HG02970 (cell line): ENCODE measurements around the gene CORO6.

ENCODE experiments used
- ATAC-seq: cut with Tn5 transposase; IDR thresholded peaks from one replicate; pipeline ENCODE4 v1.9.1; 2021; ENCODE audit warnings: mild to moderate bottlenecking, moderate library complexity, moderate number of reproducible peaks; ENCODE audit not compliant: unreplicated experiment, low FRiP score

CORO6 gene

DNA sequence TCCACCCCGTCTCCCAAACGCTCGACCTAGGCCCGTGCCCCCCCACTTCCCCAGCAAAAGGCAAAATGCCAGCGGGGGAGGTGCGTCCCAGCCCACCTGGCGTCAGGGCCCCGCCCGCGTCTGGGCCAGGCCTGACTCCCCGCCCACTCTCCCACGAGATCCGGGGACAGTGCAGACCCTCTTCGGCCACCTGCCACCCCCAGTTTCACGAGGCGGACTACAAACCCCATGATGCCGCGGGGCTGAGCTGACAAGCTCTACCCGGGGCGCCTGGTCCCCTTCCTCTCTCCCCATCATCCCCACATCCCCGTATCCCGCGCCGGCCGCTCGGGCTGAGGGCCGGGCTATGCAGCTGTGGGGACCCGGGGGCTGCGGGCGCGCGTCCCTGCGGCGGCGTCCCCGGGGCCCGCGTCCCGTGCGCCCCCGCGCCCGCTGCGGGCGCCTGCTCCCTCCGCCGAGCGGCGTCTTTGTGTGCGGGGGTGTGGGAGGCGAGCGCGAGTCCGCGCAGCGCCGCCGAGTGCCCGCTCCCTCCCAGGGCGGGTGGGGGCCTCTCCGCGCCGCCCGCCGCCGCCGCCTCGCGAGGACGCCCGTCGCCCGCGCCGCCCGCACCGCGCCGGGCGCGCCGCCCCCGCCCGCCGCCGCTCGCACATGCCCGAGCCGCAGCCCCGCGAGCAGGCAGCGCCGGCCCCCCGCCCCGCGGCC lies 29.7 kb downstream of the CORO6 start, which contains the start of gene ANKRD13B:
TSS of gene ANKRD13B (plus strand) at position 283 of the 702 bp plus-strand sequence. CDS start 490 bp downstream, outside the sequence.
- ATAC-seq, result no peak

DNA sequence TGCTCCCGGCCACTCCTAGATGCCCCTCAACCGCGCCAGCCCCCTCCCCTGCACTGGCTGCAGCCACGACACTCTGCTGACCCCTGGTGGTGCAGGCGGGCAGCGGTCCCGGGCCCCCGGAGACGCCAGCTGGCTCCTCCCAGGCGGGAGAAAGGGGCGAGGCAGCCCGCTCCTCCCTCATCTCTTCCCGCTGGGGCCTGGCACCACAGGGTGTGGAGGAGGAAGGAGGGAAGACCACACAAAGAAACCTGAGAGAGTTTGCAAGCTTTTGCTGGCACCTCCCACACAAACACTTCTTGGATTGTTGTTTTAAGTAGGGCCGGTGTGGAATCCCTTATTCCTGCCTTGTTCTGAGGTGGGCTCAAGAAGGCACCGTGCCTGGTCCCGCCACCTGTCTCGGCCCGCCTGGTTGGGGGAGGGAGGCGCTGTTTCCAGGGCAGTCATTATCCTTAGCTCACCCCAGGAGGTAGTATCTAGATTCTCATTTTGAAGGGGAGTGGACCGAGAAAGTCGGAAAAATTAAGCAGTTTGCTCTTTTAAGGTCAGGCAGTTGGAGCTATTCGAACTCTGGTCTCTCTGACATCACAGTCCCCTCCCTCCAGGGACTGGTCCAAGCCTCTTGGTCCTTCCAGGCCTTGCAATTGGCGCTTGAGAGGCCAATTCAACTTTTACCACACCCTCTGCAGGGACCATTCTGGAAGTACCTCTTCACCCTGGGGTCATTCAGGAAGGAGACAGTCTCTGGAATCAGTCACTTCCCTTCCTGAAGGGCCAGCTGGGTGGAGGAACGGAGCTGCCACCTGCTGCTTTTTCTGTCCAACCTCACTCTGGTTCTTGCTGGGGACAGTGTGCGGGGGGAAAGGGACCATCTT lies 30.7 kb downstream of the CORO6 start:
- peak; percentile 40 for ATAC-seq

- ATAC-seq, result no peak
These were observed 31.5 kb downstream of the CORO6 start for GRCh38 chr17:29591146-29591736.

DNA sequence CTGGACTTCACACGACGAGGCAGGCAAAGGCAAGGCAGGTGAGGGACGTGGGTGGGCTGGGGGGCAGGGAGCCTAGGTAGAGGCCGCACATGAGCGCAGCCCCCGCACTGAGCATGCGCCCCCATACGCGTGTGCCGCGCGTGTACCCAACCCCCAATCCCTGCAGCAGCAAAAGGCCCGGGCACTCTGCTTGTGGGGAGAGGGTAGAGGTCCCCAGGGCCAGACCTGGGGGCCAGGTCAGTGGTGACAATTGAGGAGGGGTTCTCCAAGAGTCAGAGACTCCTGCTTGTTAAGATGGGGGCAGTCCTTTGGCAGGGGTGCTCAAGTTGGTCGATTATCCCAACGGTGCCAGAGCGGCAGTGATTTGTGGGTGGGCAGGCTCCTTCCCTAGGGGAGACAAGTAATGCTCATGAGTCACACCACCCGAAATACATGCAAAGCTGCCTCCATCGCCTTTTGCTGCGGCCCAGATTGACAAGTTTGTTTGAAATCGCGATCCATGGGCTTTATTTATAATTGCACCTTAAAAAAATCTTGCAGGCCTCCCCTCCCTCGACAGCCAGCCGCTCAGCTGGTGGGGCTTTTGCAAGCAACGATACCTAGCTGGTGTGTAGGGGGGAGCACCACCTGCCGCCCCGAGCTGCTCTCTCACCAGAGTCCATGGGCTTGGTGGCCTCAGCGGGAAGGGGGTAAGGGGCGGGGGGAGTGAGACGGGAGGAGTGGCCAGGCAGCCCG lies 32.1 kb downstream of the CORO6 start:
- ATAC-seq, result no peak

GRCh38 chr17:29589524-29590410 lies 32.9 kb downstream of the CORO6 start, which contains the start of gene GIT1:
TSS of gene GIT1 (minus strand) at chr17:29589648. CDS start at chr17:29589378, 270 bp downstream.
- peak; percentile 63 for ATAC-seq

- ATAC-seq, result peak; percentile 5
These were observed 33.9 kb downstream of the CORO6 start for GRCh38 chr17:29588562-29589411.

DNA sequence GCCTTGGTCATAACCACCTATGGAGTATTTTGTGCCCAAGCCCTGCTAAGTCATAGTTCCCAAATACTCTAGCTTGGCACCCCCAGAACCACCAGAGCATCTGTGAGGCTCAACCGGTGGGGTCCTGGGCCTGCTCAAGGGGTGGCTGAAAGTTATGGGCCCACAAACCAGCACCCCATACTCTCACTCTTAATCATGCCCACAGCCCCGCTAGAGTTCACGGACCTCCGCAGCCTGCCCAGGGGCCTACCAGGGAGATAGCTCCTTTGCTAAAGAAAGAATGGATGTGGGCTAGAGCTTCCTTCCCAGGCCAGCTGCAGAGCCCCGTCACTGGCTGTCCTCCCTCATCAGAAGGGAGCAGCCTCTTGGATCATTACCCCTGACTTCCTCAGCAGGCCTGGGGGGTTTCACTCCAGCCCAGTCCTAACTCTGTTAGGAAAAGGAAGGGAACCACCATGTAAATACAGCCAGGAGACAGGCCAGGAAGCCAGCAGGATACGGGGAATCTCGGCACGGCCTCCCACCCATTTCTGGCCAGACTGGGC lies 34.6 kb downstream of the CORO6 start:
- ATAC-seq, result no peak

- no peak for ATAC-seq
These were observed 35.1 kb downstream of the CORO6 start for GRCh38 chr17:29587591-29587990.

GRCh38 chr17:29586676-29587469 lies 35.8 kb downstream of the CORO6 start:
- ATAC-seq, result no peak

DNA sequence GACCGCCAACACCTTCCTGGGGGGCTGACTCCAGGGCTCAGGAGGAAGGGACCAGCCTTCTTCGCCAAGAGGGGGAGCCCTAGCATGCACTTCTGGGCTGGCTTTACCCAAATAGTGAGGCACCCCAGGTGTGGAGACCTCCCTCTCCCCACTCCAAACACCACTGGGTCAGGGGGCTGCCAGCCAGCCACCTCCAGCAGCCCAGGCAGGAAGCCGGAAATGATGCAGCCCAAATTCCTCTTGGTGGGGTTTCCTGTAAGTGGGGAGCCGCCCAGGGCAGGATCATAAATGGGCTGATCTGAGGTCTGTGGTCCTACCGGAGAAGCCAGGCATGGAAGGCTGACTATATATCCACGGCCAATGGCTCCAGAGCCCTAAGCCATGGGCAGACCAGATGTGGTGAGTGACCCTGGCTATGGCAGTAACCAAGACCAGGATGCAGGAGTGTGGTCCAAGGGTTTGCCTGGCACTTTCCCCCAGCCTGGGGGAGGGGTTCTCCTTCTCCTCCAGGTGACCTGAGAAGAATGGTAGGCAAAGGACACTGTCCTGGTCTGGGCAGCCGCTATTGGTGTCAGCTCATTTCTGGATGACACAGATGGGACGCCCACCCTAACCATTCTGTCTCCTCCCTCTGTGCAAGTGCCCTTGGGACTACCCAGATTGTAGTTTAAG lies 37.5 kb downstream of the CORO6 start:
- ATAC-seq, result no peak

DNA sequence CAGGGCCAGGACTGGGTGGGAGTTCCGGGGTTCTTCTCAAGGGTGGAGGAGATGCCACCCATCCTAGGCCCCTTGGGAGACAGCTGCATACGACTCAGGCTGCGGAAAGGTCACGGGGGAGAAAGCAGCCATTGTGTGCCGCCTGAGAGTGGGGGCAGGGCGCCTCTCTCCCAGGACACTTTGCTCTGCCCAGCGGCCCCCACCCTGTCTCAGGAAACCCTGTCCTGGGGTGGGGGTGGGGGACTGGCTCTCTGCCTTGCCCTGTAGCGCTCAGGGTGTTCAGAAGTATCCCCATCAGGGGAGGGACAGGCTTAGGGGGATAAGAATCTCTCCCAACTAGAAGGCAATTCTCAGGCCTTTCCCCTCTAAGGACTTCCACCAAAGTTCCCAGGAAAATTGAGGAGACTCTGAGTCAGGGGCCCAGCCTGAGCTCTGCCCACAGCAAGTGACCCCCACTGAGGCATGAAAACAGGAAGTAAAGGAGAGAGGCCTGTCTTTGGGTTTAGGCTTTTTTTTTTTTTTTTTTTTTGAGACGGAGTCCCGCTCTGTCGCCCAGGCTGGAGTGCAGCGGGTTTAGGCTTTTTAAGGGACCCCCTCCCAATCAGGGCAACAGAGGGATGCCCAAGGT lies 38.1 kb downstream of the CORO6 start:
- no peak for ATAC-seq

GRCh38 chr17:29583324-29584248 lies 39.1 kb downstream of the CORO6 start:
- no peak for ATAC-seq

DNA sequence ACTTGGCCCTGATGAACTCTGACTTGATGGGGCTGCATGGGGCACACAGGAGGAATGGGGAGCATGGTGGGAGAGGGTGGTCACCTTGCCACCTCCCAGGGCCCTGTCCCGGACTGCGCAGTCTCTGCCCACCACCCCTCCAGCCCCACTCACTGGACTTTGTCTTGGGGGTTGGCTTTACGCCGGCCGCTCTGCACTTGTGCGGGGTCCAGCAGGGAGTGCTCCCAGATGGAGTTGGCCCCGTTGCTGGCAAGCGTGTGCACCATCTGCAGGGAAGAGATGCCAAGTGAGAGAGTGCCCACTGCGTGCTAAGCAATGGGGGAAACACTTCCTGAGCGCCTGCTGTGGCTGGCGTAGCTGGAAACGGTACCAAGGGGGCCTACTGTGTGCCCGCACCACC lies 39.9 kb downstream of the CORO6 start:
- no peak for ATAC-seq

- no peak for ATAC-seq
These were observed 40.4 kb downstream of the CORO6 start for GRCh38 chr17:29582254-29582765.

DNA sequence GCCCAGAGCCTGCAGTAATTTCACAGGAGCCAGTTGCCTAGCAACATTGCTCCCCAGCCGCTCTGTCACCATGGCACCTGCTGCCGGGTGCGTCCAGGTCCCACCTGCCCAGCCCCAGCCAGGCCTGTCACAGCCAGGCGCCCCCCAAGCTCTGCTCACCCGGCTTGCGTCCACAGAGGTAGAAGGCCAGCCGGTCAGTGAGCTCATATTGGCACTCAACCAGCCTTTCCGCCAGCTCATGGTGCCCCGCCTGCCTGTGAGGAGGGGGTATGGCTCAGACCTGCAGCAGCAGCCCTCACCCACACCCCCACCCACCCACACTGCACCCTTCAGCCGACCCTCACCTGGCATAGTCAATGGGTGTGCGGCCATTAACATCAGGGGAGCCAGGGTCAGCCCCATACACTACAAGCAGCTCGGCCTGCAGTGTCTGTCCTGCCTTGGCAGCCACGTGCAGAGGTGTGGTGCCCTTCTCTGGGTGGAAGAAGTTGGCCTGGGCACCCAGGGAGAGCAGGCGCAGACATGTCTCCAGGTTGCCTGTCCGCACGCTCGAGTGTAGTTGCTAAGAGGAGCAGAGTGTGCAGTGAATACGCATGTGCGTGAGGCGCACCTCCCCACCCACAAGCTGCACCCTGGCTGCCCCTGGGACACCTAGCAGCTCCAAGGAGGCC lies 41.0 kb downstream of the CORO6 start:
- ATAC-seq, result no peak
